Endothelial cell (in vitro differentiated cells): ENCODE results near the gene YEATS4. TPM values are rescaled to one million over a fixed set of nuclear protein-coding genes. Genes with fewer than 3 reads are reported as not detected.

Experiments
- DNase-seq: peaks from one replicate; pipeline ENCODE4 v3.0.0; 2021; ENCODE audit warnings: low spot score
- H3K27ac Mint-ChIP-seq: one replicate; pipeline ENCODE4 v1.8.0; 2021; ENCODE audit warnings: mixed read lengths, inconsistent platforms; ENCODE audit not compliant: unreplicated experiment
- H3K27me3 Mint-ChIP-seq: one replicate; pipeline ENCODE4 v1.8.0; 2021; ENCODE audit warnings: mild to moderate bottlenecking, moderate library complexity, mixed read lengths, inconsistent platforms; ENCODE audit not compliant: unreplicated experiment
- H3K36me3 Mint-ChIP-seq: one replicate; pipeline ENCODE4 v1.8.0; 2021; ENCODE audit warnings: mild to moderate bottlenecking, low read depth, mixed read lengths, inconsistent platforms; ENCODE audit not compliant: unreplicated experiment
- H3K4me1 Mint-ChIP-seq: one replicate; pipeline ENCODE4 v1.8.0; 2021; ENCODE audit warnings: mild to moderate bottlenecking, mixed read lengths, inconsistent platforms; ENCODE audit not compliant: unreplicated experiment
- H3K4me3 Mint-ChIP-seq: one replicate; pipeline ENCODE4 v1.8.0; 2021; ENCODE audit warnings: mild to moderate bottlenecking, mixed read lengths, inconsistent platforms; ENCODE audit not compliant: unreplicated experiment
- H3K9me3 Mint-ChIP-seq: one replicate; pipeline ENCODE4 v1.8.0; 2021; ENCODE audit warnings: mixed read lengths, inconsistent platforms; ENCODE audit not compliant: unreplicated experiment
- CTCF ChIP-seq: fragments of 200-600 bp; sonication (generic); IDR thresholded peaks from one replicate; pipeline ENCODE4 v1.5.0; 2021; ENCODE audit warnings: antibody characterized with exemption; ENCODE audit not compliant: unreplicated experiment
- total RNA-seq: library from RNA; stranded (reverse); fragmentation: NEBNext Ultra II Directional; extraction: Animal tissue kit (Norgen Biotek cat#: 25700); gene quantifications from one replicate; pipeline ENCODE4 v1.2.1, GENCODE V29; 2021; ENCODE audit not compliant: unreplicated experiment

Gene YEATS4
- total RNA-seq, 1 donor from 2014 or later = 16.8 TPM

GRCh38 chr12:69388371-69388770 is 28.8 kb downstream of the YEATS4 start:
- Mint-ChIP-seq H3K27me3 (no peaks in the 10 kb centered on the region), H3K27ac (no peak overlapping the region), H3K4me1 (no peaks in the 10 kb centered on the region), H3K9me3 (no peaks in the 10 kb centered on the region), H3K4me3 (no peak overlapping the region), H3K36me3 (no peaks in the 10 kb centered on the region)
- no peak for DNase-seq
- TF ChIP-seq CTCF = peak; percentile 63

- Mint-ChIP-seq H3K27me3 (no peaks in the 10 kb centered on the region), H3K4me3 (no peak overlapping the region), H3K4me1 (no peaks in the 10 kb centered on the region), H3K9me3 (no peaks in the 10 kb centered on the region), H3K27ac (no peak overlapping the region), H3K36me3 (no peaks in the 10 kb centered on the region)
- DNase-seq = no peak
- no peak for TF ChIP-seq CTCF
Observed at GRCh38 chr12:69389831-69390230, 30.3 kb downstream of the YEATS4 start.

GRCh38 chr12:69392179-69392928 is 32.8 kb downstream of the YEATS4 start:
- Mint-ChIP-seq H3K36me3 (peaks cover 1% of the 10 kb centered on the region), H3K27me3 (no peaks in the 10 kb centered on the region), H3K9me3 (no peaks in the 10 kb centered on the region), H3K4me3 (no peak overlapping the region), H3K4me1 (no peaks in the 10 kb centered on the region), H3K27ac (no peak overlapping the region)
- DNase-seq = no peak
- no peak for TF ChIP-seq CTCF

- H3K4me1 Mint-ChIP-seq = no peaks in the 10 kb centered on the region
- H3K4me3 Mint-ChIP-seq = no peak overlapping the region
- no peaks in the 10 kb centered on the region for H3K9me3 Mint-ChIP-seq
- no peak for TF ChIP-seq CTCF
- no peak for DNase-seq
- H3K27ac Mint-ChIP-seq = no peak overlapping the region
- H3K27me3 Mint-ChIP-seq = no peaks in the 10 kb centered on the region
- H3K36me3 Mint-ChIP-seq = peaks cover 4% of the 10 kb centered on the region
Observed at GRCh38 chr12:69396041-69396440, 36.5 kb downstream of the YEATS4 start.

GRCh38 chr12:69396963-69397362 is 37.4 kb downstream of the YEATS4 start:
- H3K4me1 Mint-ChIP-seq = peaks cover 3% of the 10 kb centered on the region
- no peak overlapping the region for H3K4me3 Mint-ChIP-seq
- no peaks in the 10 kb centered on the region for H3K27me3 Mint-ChIP-seq
- DNase-seq = no peak
- H3K9me3 Mint-ChIP-seq = no peaks in the 10 kb centered on the region
- no peak for TF ChIP-seq CTCF
- H3K36me3 Mint-ChIP-seq = peaks cover 4% of the 10 kb centered on the region
- H3K27ac Mint-ChIP-seq = no peak overlapping the region
